Measurements from ENCODE around the gene YIPF2.
"Not testable (repeated sequence)": the region's sequence is repeated elsewhere in the genome, so short reads cannot be mapped to it uniquely, and the experiment has no call there.

Gene YIPF2

DNA sequence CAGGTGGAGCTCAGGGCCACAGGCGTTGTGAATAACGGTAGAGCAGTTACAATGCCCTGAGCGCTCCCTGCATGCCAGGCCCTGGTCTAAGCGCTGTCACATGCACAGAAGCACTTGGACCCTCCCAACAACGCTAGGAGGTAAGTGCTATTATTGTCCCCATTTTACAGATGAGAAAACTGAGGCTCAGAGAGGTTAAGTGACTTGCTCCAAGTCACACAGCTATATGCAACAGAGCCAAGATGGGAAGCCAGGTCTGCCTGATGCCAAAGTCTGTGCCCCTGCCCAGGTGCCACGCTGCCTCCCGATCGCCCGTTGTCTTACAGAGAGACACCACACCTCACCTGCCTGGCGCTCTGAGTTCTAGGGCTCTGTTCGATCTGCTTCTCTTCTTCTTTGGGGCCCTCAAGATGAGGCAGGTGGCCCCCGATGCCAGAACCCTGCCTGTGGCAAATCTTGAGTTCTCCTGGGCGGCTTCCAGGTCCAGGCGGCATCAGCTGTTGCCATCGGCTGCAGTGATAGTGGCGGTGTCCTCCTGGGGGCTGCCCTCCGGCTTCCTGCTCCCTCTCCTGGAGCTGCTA is 20.0 kb downstream of the YIPF2 start:
- no peak for DNase-seq (ENCODE audit: low read depth)

- no peak for DNase-seq (ENCODE audit: low read depth)
Measured at GRCh38 chr19:10907925-10908324, 20.5 kb downstream of the YIPF2 start.

DNA sequence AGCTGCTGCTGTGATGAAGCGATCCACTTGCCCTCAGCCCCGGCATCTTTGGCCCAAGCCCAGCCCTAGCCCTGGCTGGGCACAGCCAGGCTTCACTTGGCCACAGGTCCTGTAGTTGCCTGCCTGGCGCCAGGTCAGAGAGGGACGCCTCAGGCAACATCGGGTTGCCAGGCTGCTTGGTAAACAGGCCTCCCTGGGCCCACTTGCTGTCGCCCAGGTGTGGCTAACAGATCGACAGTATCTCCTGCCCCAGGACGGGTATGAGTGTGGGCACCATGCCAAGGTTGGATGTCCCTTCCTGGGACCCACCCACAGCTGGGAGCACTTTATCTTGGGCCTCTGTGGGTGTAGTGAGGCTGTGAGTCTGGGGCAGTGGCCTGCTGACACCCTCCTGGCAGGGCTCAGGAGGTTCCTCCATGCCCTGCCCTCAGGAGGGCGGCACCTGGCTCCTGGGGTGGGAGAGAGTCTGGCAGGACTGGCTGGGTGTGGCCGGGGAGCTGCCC is 29.2 kb downstream of the YIPF2 start:
- DNase-seq (ENCODE audit: low read depth), result no peak

GRCh38 chr19:10898633-10899032 is 29.8 kb downstream of the YIPF2 start:
- DNase-seq (ENCODE audit: low read depth), result no peak

DNA sequence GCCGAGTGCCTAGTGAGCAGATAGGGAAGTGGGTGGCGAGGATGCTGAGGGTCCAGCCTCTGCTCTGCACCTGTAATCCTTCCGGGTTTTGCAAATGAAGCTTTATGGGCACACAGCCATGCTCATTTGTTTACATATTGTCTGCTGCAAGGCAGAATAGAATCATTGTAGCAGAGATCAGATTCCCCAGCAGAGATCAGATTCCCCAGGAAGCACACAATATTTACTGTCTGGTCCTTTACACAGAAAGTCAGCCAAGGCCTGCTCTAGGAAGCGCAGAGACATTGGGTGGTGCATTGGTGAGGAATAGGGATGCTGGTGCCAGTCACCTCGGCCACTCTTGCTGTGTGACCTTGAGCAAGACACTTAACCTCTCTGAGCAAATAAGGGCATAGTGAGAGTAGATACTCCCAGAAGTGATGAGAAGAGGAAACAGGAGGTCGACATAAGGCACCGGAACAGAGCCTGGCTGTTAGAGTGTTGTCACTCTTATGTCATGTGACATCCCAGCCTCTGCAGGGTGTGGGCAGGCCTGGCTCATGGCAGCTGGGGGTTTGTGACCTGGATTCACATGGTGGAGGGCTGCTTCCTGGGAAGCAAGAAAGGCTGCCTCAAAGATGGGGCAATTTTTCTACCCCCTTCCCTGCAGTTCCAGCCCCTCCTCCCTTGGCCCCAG is 31.4 kb downstream of the YIPF2 start:
- no peak for DNase-seq (ENCODE audit: low read depth)

DNA sequence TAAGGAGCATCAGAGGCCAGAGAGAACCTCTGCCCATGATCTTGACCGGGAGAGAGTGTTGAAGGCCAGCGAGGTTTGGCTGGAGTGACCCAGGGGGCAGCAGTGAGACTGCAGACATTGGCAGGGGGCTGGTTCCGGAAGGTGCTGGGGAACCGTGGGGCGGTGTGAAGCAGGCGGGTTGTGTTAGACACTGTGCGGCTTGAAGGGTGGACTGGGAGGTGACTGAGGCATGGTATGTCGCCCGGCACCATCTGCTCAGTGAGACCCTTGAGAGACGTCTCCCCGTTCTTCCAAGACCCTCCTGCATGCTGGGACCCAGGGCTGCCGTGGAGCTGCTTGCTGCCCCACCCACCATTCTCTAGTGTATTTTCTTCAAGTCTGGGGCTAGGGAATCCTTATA is 32.5 kb downstream of the YIPF2 start:
- DNase-seq (ENCODE audit: low read depth), result no peak

GRCh38 chr19:10895363-10895762 is 33.1 kb downstream of the YIPF2 start:
- DNase-seq (ENCODE audit: low read depth), result no peak

DNA sequence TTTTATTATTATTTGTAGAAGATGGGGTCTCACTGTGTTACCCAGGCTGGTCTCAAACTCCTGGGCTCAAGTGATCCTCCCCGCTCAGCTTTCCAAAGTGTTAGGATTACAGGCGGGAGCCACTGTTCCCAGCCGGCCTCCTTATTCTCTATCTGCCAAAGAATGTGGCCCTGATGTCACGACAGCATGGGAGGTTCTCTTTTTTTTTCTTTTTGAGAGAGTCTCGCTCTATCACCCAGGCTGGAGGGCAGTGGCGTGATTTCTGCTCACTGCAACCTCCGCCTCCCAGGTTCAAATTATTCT is 33.6 kb downstream of the YIPF2 start:
- DNase-seq (ENCODE audit: low read depth), result no peak

GRCh38 chr19:10892256-10892655 is 36.2 kb downstream of the YIPF2 start:
- DNase-seq (ENCODE audit: low read depth), result no peak

DNA sequence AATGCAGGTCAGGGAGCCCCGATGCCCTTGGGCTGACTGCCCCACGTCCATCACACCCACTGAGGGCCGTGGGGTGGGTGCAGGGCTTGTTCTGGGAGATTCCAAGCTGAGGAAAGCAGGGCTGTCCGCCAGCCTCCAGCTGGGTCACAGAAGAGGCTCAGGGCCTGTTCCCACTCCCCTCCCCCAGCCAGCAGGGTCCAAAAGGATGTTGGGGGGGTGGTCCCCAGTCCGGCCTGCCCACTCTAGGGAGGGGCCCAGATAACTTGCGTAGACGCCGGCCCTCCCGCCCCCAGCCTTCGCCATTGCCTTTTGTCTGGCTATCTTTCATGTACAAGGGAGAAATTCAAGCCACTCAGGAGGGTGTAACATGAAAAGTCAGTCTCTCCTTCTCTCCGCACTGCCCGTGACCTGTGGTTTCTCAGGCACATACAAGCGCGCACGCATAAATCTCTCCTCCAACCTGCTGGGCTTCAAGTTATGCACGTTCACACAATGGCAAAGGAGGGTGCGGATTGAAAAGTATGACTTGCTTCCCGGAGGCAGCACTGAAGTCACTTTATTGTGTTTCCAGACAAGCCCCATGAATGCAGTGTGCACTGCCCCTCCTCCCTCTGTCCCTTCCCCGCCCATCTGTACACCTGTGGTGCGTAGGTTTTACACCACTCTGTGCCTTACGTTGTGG is 36.9 kb downstream of the YIPF2 start:
- no peak for DNase-seq (ENCODE audit: low read depth)

DNA sequence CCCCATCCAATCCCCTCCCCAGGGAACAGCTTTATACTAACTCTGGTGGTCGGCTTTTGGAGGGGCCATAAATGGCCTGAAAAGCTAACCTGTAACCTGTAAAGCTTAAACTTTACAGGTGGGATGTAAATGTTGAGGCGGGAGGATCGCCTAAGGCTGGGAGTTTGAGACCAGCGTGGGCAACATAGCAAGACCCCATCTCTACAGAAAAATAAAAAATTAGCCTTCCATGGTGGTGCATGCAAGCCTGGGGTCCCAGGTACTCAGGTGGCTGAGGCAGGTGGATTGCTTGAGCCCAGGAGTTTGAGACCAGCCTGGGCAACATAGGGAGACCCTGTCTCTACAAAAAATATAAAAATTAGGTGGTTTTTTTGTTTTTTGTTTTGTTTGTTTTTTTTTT is 38.6 kb downstream of the YIPF2 start:
- no peak for DNase-seq (ENCODE audit: low read depth)

GRCh38 chr19:10888421-10888866 is 40.0 kb downstream of the YIPF2 start:
- no peak for DNase-seq (ENCODE audit: low read depth)

- no peak for DNase-seq (ENCODE audit: low read depth)
Measured at GRCh38 chr19:10887616-10888367, 40.6 kb downstream of the YIPF2 start.

- DNase-seq (ENCODE audit: low read depth), result no peak
Measured at GRCh38 chr19:10885201-10886169, 43.0 kb downstream of the YIPF2 start.

DNA sequence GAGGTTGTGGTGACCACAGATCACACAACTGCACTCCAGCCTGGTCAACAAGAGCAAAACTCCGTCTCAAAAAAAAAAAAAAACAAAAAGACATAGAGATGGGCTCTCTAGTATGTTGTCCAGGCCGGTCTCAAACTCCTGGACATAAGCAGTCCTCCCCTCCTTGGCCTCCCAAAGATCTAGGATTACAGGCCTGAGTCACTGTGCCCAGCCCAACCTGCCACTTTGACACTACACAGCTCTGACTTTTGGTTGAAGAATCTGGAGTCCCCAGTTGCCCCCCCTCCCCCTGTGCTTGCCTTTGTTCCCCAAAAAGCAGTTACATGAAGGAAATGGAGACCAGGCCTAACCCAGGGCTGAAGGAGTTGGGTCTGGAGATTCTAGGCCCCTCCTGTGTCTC is 44.2 kb downstream of the YIPF2 start:
- no peak for DNase-seq (ENCODE audit: low read depth)

GRCh38 chr19:10882108-10882457 is 46.4 kb downstream of the YIPF2 start:
- DNase-seq (ENCODE audit: low read depth), result no peak

- no peak for DNase-seq (ENCODE audit: low read depth)
Measured at GRCh38 chr19:10881403-10882107, 46.9 kb downstream of the YIPF2 start.

DNA sequence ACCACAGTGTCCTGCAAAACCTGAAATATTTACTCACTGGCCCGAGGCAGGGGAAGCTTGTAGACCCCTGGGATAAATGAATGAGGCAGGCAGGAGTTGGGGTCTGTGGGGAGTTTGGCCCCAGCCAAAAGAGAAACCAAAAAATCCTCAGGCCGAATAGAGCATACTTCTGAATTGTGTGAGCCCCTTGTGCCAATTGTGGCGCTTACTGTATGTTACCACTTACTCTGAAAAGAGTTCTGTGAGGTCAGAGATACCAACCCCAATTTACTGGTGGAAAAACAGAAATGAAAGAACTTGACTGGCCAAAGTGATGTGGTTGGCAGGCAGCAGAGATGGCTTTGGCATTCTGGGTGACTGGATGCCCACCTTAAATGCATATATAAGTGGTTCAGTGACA is 50.2 kb downstream of the YIPF2 start:
- no peak for DNase-seq (ENCODE audit: low read depth)

DNA sequence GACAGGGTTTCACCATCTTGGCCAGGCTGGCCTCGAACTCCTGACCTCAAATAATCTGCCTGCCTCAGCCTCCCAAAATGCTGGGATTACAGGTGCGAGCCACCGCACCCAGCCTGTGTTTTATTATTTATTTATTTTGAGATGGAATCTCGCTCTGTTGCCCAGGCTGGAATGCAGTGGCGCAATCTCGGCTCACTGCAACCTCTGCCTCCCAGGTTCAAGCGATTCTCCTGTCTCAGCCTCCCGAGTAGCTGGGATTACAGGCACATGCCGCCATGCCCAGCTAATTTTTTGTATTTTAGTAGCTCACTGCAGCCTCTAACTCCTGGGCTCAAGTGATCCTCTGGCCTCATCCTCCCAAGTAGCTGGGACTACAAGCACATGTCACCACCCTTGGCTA is 50.8 kb downstream of the YIPF2 start:
- not testable (repeated sequence) for DNase-seq (ENCODE audit: low read depth)

GRCh38 chr19:10876459-10877240 is 51.8 kb downstream of the YIPF2 start:
- DNase-seq (ENCODE audit: low read depth), result no peak
